ENCODE measurements around the gene MGA. TPM values are rescaled to one million over a fixed set of nuclear protein-coding genes. Genes with fewer than 3 reads are reported as not detected.
A peak's percentile ranks its signal among the peaks of the same experiment; 100 is the strongest.

The MGA gene
- polyA plus RNA-seq, 10 donors: 17.4 to 26.6 (median 21.9) TPM

- no peak for DNase-seq
Observed at GRCh38 chr15:41806291-41807181, 146.3 kb downstream of the MGA start.

DNA sequence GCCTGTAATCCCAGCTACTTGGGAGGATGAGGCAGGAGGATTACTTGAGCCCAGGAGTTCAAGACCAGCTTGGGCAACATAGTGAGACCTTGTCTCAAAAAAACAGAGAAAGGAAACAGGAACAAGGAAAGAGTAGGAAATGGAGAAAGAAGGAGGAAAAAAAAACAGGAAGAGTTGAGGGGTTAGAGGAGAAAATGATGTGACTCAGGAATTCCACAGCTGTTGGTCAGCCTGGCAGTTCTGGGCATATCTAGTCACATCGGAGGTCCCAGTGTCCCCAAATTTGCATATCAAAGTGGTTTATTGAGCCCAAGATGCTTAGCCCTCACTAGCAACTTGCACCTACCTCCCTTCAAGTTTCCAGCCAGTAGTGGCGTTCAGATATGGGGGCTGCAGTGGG lies 148.9 kb downstream of the MGA start:
- DNase-seq: no peak

GRCh38 chr15:41809526-41810220 lies 149.5 kb downstream of the MGA start:
- no peak for DNase-seq

- no peak for DNase-seq
Observed at GRCh38 chr15:41810651-41811431, 150.6 kb downstream of the MGA start.

DNA sequence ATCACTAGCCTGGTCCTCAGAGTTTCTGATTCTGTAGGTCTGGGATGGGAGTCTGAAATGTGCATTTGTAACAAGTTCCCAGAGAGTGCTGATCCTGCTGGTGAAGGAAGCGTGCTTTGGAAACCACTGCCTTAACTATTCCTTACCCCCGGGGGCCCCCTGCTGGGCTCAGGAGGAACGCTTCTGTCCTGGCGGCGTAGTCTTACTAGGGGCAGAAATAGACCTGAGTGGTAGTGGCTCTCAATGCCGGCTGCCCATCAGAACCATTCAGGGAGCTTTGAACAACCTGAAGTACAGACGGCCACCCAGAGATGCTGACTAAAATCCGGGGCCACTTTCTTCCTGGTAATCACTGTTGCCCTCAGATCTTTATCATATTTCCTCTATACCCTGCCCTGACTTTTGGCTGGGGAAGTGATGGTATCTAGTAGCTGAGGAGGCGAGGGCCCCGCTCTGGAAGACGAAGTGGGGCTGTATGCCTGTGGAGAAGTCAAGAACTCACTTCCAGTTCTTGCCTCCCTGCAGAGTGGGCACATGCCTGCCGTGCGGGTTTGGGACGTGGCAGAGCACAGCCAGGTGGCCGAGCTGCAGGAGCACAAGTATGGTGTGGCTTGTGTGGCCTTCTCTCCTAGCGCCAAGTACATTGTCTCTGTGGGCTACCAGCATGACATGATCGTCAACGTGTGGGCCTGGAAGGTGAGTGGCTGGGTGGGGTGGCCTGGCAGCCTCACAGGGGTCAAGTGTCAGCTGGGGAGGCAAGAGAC lies 151.4 kb downstream of the MGA start:
- DNase-seq: peak; percentile 74 to 89 (median 88)

GRCh38 chr15:41812820-41813375 lies 152.7 kb downstream of the MGA start:
- DNase-seq: no peak

GRCh38 chr15:41813426-41813825 lies 153.2 kb downstream of the MGA start:
- DNase-seq: no peak

GRCh38 chr15:41814534-41814933 lies 154.3 kb downstream of the MGA start:
- DNase-seq: no peak

GRCh38 chr15:41816788-41817187 lies 156.6 kb downstream of the MGA start:
- DNase-seq: no peak

DNA sequence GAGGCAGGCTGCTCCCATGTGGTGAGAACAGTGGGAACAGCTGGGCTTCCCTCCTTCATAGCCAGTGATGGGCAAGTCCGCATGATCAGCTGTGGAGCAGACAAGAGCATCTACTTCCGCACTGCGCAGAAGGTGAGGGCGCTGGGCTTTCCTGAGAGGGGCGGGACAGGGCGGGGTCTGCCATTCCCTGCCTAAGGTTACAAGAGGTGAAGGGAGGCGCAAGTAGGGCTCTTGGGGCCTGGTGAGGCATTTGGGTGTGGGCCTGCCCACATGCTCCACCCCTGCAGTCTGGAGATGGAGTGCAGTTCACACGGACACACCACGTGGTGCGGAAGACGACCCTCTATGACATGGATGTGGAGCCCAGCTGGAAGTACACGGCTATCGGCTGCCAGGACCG lies 157.1 kb downstream of the MGA start:
- DNase-seq: no peak

GRCh38 chr15:41817781-41818180 lies 157.6 kb downstream of the MGA start:
- DNase-seq: no peak

DNA sequence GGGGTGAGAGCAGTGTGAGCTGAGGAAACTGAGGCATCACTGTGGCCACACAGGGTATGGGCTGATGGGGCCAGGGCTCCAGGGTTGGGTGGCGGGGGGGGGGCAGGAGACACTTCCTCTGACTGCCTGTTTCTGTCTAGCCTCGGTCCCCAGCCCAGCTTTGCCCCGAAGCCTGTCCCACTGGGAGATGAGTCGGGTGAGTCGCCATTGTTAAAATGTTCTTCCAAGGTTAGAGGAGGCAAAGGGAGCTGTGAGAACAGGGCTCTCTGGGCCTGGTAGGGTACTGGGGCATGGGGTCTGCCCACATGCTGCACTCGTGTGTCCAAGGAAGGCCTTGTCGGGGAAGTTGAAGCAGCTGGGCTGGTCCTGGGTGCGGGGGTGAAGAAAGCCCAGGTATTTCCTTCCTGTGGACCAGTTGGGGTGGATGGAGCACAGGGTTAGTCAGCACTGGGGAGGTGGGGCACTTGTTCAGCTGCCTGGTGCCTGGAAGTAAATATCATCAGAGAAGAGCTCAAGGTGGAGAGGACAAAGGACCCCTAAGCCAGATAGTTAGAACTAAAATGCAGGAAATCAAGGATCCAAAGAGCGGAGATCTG lies 159.3 kb downstream of the MGA start:
- DNase-seq: no peak

GRCh38 chr15:41820791-41821423 lies 160.7 kb downstream of the MGA start:
- DNase-seq: no peak

GRCh38 chr15:41821831-41822230 lies 161.6 kb downstream of the MGA start:
- no peak for DNase-seq

GRCh38 chr15:41822471-41822870 lies 162.3 kb downstream of the MGA start:
- DNase-seq: no peak

Other genes with a start within 250 kb of the MGA start
- 10 to 100 TPM; 35.9 to 58.2 (median 44.5) TPM for gene RTF1, start 243.3 kb upstream of the MGA start, polyA plus RNA-seq (ENCODE audit: insufficient read length in 10 of 10)
- gene ITPKA, start 166.5 kb upstream of the MGA start, polyA plus RNA-seq (ENCODE audit: insufficient read length in 10 of 10): under 1 TPM in 7 of 10 donors, not detected in 3; 0.32 to 0.94 (median 0.53) TPM
- 10 to 100 TPM in 3 of 10 donors, 1 to 10 TPM in 7; 6.4 to 14.2 (median 8.6) TPM for gene LTK, start 146.6 kb upstream of the MGA start, polyA plus RNA-seq (ENCODE audit: insufficient read length in 10 of 10)
- 10 to 100 TPM; 16.6 to 29.4 (median 22.2) TPM for gene RPAP1, start 116.1 kb upstream of the MGA start, polyA plus RNA-seq (ENCODE audit: insufficient read length in 10 of 10)
- gene TYRO3, start 101.2 kb upstream of the MGA start, polyA plus RNA-seq (ENCODE audit: insufficient read length in 10 of 10): 10 to 100 TPM; 17.2 to 34.4 (median 19.8) TPM
- 10 to 100 TPM in 5 of 10 donors, 1 to 10 TPM in 5; 7.2 to 14.6 (median 10.7) TPM for gene MAPKBP1, start 114.1 kb downstream of the MGA start, polyA plus RNA-seq (ENCODE audit: insufficient read length in 10 of 10)
- gene JMJD7, start 167.7 kb downstream of the MGA start, polyA plus RNA-seq (ENCODE audit: insufficient read length in 10 of 10): 10 to 100 TPM in 1 of 10 donors, 1 to 10 TPM in 9; 6.3 to 12.2 (median 7.9) TPM
- 1 to 10 TPM; 1.5 to 9.7 (median 6.9) TPM for gene PLA2G4B, start 178.4 kb downstream of the MGA start, polyA plus RNA-seq (ENCODE audit: insufficient read length in 10 of 10)
- gene SPTBN5, start 233.6 kb downstream of the MGA start, polyA plus RNA-seq (ENCODE audit: insufficient read length in 10 of 10): 1 to 10 TPM; 2.2 to 5.9 (median 3.1) TPM

Measured in muscle of back (tissue), 11 donors.